ENCODE results near the gene AMFR. TPM values are rescaled to one million over a fixed set of nuclear protein-coding genes. Genes with fewer than 3 reads are reported as not detected.

The AMFR gene
- total and polyA plus RNA-seq, 2 of the 13 experiments (the other 11 are each of a cell fraction or from before 2014, with no cell fraction given) = 52.9 to 108 TPM

- TF ChIP-seq MYNN (CRISPR knock-in tag; IDR thresholded peaks at IDR 0.05; ENCODE audit: low read depth) (no peak), RARG (CRISPR knock-in tag; IDR thresholded peaks at IDR 0.05; ENCODE audit: low read depth) (0 out of 2 replicates have a peak, but pooled peaks have one; percentile 3), ZMYM4 (CRISPR knock-in tag; IDR thresholded peaks at IDR 0.05) (peak; percentile 73), E2F1 (CRISPR knock-in tag; IDR thresholded peaks at IDR 0.05) (peak; percentile 97), CAMTA2 (CRISPR knock-in tag; IDR thresholded peaks at IDR 0.05; ENCODE audit: borderline replicate concordance) (no peak; the same call in 1 of the 2 replicates), ZNF552 (CRISPR knock-in tag; IDR thresholded peaks at IDR 0.05; ENCODE audit: borderline replicate concordance) (0 out of 2 replicates have a peak, but pooled peaks have one; percentile 23), GATA4 (IDR thresholded peaks at IDR 0.05; ENCODE audit: borderline replicate concordance, low read depth) (peak; percentile 81; the same call in 1 of the 2 replicates), CREB1 (IDR thresholded peaks at IDR 0.05) (peak; percentile 66), CREB1 (CRISPR knock-in tag; IDR thresholded peaks at IDR 0.05) (peak; percentile 91), IRF2 (CRISPR knock-in tag; IDR thresholded peaks at IDR 0.05) (peak; percentile 73; the same call in 1 of the 2 replicates), ZNF775 (CRISPR knock-in tag; IDR thresholded peaks at IDR 0.05; ENCODE audit: borderline replicate concordance) (no peak), RCOR2 (CRISPR knock-in tag; IDR thresholded peaks at IDR 0.05) (no peak), MEF2D (CRISPR knock-in tag; IDR thresholded peaks at IDR 0.05) (peak; percentile 63), ISX (CRISPR knock-in tag; conservative IDR thresholded peaks at IDR 0.05) (peak; percentile 88; the same call in 1 of the 2 replicates), SRSF4 (IDR thresholded peaks at IDR 0.05; ENCODE audit: low read depth, low read length, poor library complexity, severe bottlenecking) (no peak), EEA1 (CRISPR knock-in tag; IDR thresholded peaks at IDR 0.05; ENCODE audit: borderline replicate concordance) (0 out of 2 replicates have a peak, but pooled peaks have one; percentile 67), SUZ12 (IDR thresholded peaks at IDR 0.05; ENCODE audit: low read depth, low read length) (no peak), FUBP1 (CRISPR knock-in tag; IDR thresholded peaks at IDR 0.05; ENCODE audit: borderline replicate concordance) (no peak), SRSF1 (optimal IDR thresholded peaks at IDR 0.05; ENCODE audit: low read depth, low read length) (peak; percentile 19), RBAK (CRISPR knock-in tag; IDR thresholded peaks at IDR 0.05) (no peak), ZC3H13 (CRISPR knock-in tag; IDR thresholded peaks at IDR 0.05) (0 out of 2 replicates have a peak, but pooled peaks have one; percentile 42), MED13 (CRISPR knock-in tag; IDR thresholded peaks at IDR 0.05) (peak; percentile 60; the same call in 1 of the 2 replicates), PBX3 (CRISPR knock-in tag; IDR thresholded peaks at IDR 0.05; ENCODE audit: borderline replicate concordance) (no peak), NR1H2 (CRISPR knock-in tag; IDR thresholded peaks at IDR 0.05; ENCODE audit: borderline replicate concordance, low read depth) (peak; percentile 37; the same call in 1 of the 2 replicates), SPEN (CRISPR knock-in tag; IDR thresholded peaks at IDR 0.05; ENCODE audit: low read depth) (peak; percentile 76; the same call in 1 of the 2 replicates), KAT7 (CRISPR knock-in tag; IDR thresholded peaks at IDR 0.05; ENCODE audit: borderline replicate concordance) (peak; percentile 92; the same call in 1 of the 2 replicates), THAP11 (CRISPR knock-in tag; IDR thresholded peaks at IDR 0.05) (peak; percentile 96)
These were observed 25.8 kb upstream of the AMFR start, which contains the start of the genes NUDT21 and OGFOD1 (continued) for GRCh38 chr16:56450986-56451752.
